HG03066 (cell line): Measurements from ENCODE around the gene DHRSX.
"Not testable (repeated sequence)": the region's sequence is repeated elsewhere in the genome, so short reads cannot be mapped to it uniquely, and the experiment has no call there.

Source experiments
- ATAC-seq: cut with Tn5 transposase; IDR thresholded peaks from one replicate; pipeline ENCODE4 v1.9.1; 2021; ENCODE audit warnings: low read depth; ENCODE audit not compliant: unreplicated experiment

DHRSX gene

GRCh38 chrX:2500091-2500802, 529 bp downstream of the DHRSX start:
- ATAC-seq = peak; percentile 52

- ATAC-seq = no peak
These were observed 1.3 kb downstream of the DHRSX start for GRCh38 chrX:2499507-2499906.

- no peak for ATAC-seq
These were observed 1.9 kb downstream of the DHRSX start for GRCh38 chrX:2498781-2499302.

- no peak for ATAC-seq
These were observed 2.6 kb downstream of the DHRSX start for GRCh38 chrX:2497961-2498780.

GRCh38 chrX:2495595-2495994, 5.2 kb downstream of the DHRSX start:
- no peak for ATAC-seq

- ATAC-seq = no peak
These were observed 8.1 kb downstream of the DHRSX start for GRCh38 chrX:2492531-2493218.

GRCh38 chrX:2490634-2491033, 10.1 kb downstream of the DHRSX start:
- no peak for ATAC-seq

GRCh38 chrX:2489446-2490445, 11.0 kb downstream of the DHRSX start:
- no peak for ATAC-seq

- no peak for ATAC-seq
These were observed 12.0 kb downstream of the DHRSX start for GRCh38 chrX:2488621-2489285.

GRCh38 chrX:2487366-2487765, 13.4 kb downstream of the DHRSX start:
- ATAC-seq = no peak

GRCh38 chrX:2486476-2487133, 14.2 kb downstream of the DHRSX start:
- ATAC-seq = no peak

- ATAC-seq = no peak
These were observed 14.9 kb downstream of the DHRSX start for GRCh38 chrX:2485789-2486345.

GRCh38 chrX:2484721-2485648, 15.8 kb downstream of the DHRSX start:
- ATAC-seq = no peak

- no peak for ATAC-seq
These were observed 16.5 kb downstream of the DHRSX start for GRCh38 chrX:2484256-2484655.

- no peak for ATAC-seq
These were observed 17.2 kb downstream of the DHRSX start for GRCh38 chrX:2483398-2484060.

GRCh38 chrX:2481597-2481996, 19.2 kb downstream of the DHRSX start:
- ATAC-seq = not testable (repeated sequence)

- not testable (repeated sequence) for ATAC-seq
These were observed 20.8 kb downstream of the DHRSX start for GRCh38 chrX:2479982-2480381.
